CD14-positive monocyte (primary cell): ENCODE data around the gene CRY2. TPM values are rescaled to one million over a fixed set of nuclear protein-coding genes. Genes with fewer than 3 reads are reported as not detected.

Experiments used
- DNase-seq, 3 donors: peaks; one replicate each; pipeline ENCODE4 v3.0.0-alpha.2; 2011 to 2022
- H2AFZ ChIP-seq: 2 replicates; pipeline ENCODE4 v1.6.0; 2012; ENCODE audit warnings: mild to moderate bottlenecking, low read depth, low read length, inconsistent platforms; ENCODE audit not compliant: insufficient read depth, poor library complexity, severe bottlenecking
- H3K27ac ChIP-seq, 2 donors: 1 replicate in 1 of 2; 2 replicates in 1 of 2; pipeline ENCODE4 v1.5.1; 2012 to 2013; ENCODE audit warnings: low read length in 2 of 2, control low read depth in 1 of 2, inconsistent platforms in 1 of 2, low read depth in 1 of 2, mild to moderate bottlenecking in 1 of 2
- H3K27me3 ChIP-seq, 2 donors: one replicate each; pipeline versions ENCODE4 v1.6.0 to v1.6.1; 2011 to 2013; ENCODE audit warnings: low read length in 2 of 2; ENCODE audit not compliant: control insufficient read depth in 2 of 2, insufficient read depth in 2 of 2
- H3K36me3 ChIP-seq, 2 donors: replicated peaks in 1 of 2; 1 replicate in 1 of 2; 2 replicates in 1 of 2; pipeline versions ENCODE4 v1.5.1 to v1.6.1; 2012 to 2013; ENCODE audit warnings: low read length in 2 of 2, control low read depth in 1 of 2, inconsistent platforms in 1 of 2, mild to moderate bottlenecking in 1 of 2; ENCODE audit not compliant: insufficient read depth in 2 of 2, control insufficient read depth in 1 of 2
- H3K4me1 ChIP-seq, 2 donors: 1 replicate in 1 of 2; 2 replicates in 1 of 2; pipeline versions ENCODE4 v1.5.1 to v1.6.1; 2012 to 2013; ENCODE audit warnings: low read length in 2 of 2, control low read depth in 1 of 2, inconsistent platforms in 1 of 2, mild to moderate bottlenecking in 1 of 2, moderate library complexity in 1 of 2; ENCODE audit not compliant: insufficient read depth in 2 of 2, control insufficient read depth in 1 of 2
- H3K4me2 ChIP-seq: replicated peaks from 2 replicates; pipeline ENCODE3; 2012; ENCODE audit warnings: low read length, moderate library complexity, mild to moderate bottlenecking; ENCODE audit not compliant: poor library complexity, severe bottlenecking; ENCODE audit errors: extremely low read depth
- H3K4me3 ChIP-seq, 3 experiments: fragments of 200-600 bp in 1 of 3; sonication (generic) in 1 of 3; replicated peaks in 1 of 3; 1 replicate in 2 of 3; 2 replicates in 1 of 3; pipeline ENCODE4 v1.5.1; 2011 to 2013; ENCODE audit warnings: low read length in 3 of 3, mild to moderate bottlenecking in 3 of 3, control low read depth in 2 of 3, low read depth in 2 of 3, inconsistent platforms in 1 of 3, moderate library complexity in 1 of 3
- H3K79me2 ChIP-seq: 2 replicates; pipeline ENCODE4 v1.6.0; 2012; ENCODE audit warnings: mild to moderate bottlenecking, control low read depth, inconsistent platforms, low read length, moderate library complexity; ENCODE audit not compliant: insufficient read depth
- H3K9ac ChIP-seq: 2 replicates; pipeline ENCODE4 v1.6.0; 2017; ENCODE audit warnings: low read length, mild to moderate bottlenecking; ENCODE audit not compliant: insufficient read depth, poor library complexity, severe bottlenecking
- H3K9me3 ChIP-seq, 2 donors: replicated peaks in 1 of 2; 1 replicate in 1 of 2; 2 replicates in 1 of 2; pipeline versions ENCODE4 v1.5.1 to v1.6.1; 2012 to 2013; ENCODE audit warnings: low read length in 2 of 2, control low read depth in 1 of 2; ENCODE audit not compliant: control insufficient read depth in 1 of 2, insufficient read depth in 1 of 2
- H4K20me1 ChIP-seq: 2 replicates; pipeline ENCODE4 v1.6.0; 2012; ENCODE audit warnings: mild to moderate bottlenecking, low read length, control low read depth, moderate library complexity; ENCODE audit not compliant: insufficient read depth
- H3K27ac Mint-ChIP-seq, 7 donors: one replicate each; pipeline ENCODE4 v1.8.0; 2020; ENCODE audit warnings: mild to moderate bottlenecking in 7 of 7, mixed read lengths in 7 of 7, moderate library complexity in 6 of 7, inconsistent platforms in 2 of 7
- H3K27me3 Mint-ChIP-seq, 3 donors: one replicate each; pipeline ENCODE4 v1.8.0; 2021 to 2022; ENCODE audit warnings: low read depth in 3 of 3, mild to moderate bottlenecking in 3 of 3, mixed read lengths in 3 of 3, moderate library complexity in 3 of 3, inconsistent platforms in 1 of 3
- H3K36me3 Mint-ChIP-seq, 2 donors: one replicate each; pipeline ENCODE4 v1.8.0; 2020; ENCODE audit warnings: mixed read lengths in 2 of 2, inconsistent platforms in 1 of 2, mild to moderate bottlenecking in 1 of 2
- H3K4me1 Mint-ChIP-seq: one replicate; pipeline ENCODE4 v1.8.0; 2020; ENCODE audit warnings: mild to moderate bottlenecking, mixed read lengths
- H3K4me3 Mint-ChIP-seq, 2 donors: one replicate each; pipeline ENCODE4 v1.8.0; 2020; ENCODE audit warnings: mild to moderate bottlenecking in 2 of 2, mixed read lengths in 2 of 2, moderate library complexity in 1 of 2
- H3K9me3 Mint-ChIP-seq, 7 donors: one replicate each; pipeline ENCODE4 v1.8.0; 2020 to 2022; ENCODE audit warnings: mixed read lengths in 7 of 7, mild to moderate bottlenecking in 6 of 7, moderate library complexity in 6 of 7, inconsistent platforms in 2 of 7
- WGBS: methylation state at CpG from one replicate; pipeline ENCODE4 v1.1.5; 2013; ENCODE audit warnings: missing lambda C conversion rate; ENCODE audit not compliant: insufficient coverage; 5-methylcytosine and 5-hydroxymethylcytosine counted together
- intact Hi-C, 2 donors: fragments of 100-400 bp; cut with micrococcal nuclease; formaldehyde crosslinking; loops; one replicate each; pipeline versions ENCODE4 v1.15.0 to v1.15.1; 2023
- polyA plus RNA-seq, 3 donors: library from polyadenylated mRNA; depleted of rRNA in 1 of 3; unstranded in 2 of 3; stranded (reverse) in 1 of 3; fragments of 300-500 nt in 2 of 3; fragments of >200 nt in 1 of 3; fragmentation: Illumina TruSeq in 2 of 3; gene quantifications; 1 replicate in 2 of 3; 2 replicates in 1 of 3; pipeline ENCODE4 v1.2.3, GENCODE V29; 2012 to 2021
- TF ChIP-seq, protein P1 (sequence below): fragments of 200-600 bp; IDR thresholded peaks from one replicate; pipeline ENCODE4 v1.8.0; 2022; ENCODE audit warnings: antibody characterized with exemption, mild to moderate bottlenecking

The CRY2 gene
- polyA plus RNA-seq, 3 donors: 5.1 to 12.5 (median 7.2) TPM

DNA sequence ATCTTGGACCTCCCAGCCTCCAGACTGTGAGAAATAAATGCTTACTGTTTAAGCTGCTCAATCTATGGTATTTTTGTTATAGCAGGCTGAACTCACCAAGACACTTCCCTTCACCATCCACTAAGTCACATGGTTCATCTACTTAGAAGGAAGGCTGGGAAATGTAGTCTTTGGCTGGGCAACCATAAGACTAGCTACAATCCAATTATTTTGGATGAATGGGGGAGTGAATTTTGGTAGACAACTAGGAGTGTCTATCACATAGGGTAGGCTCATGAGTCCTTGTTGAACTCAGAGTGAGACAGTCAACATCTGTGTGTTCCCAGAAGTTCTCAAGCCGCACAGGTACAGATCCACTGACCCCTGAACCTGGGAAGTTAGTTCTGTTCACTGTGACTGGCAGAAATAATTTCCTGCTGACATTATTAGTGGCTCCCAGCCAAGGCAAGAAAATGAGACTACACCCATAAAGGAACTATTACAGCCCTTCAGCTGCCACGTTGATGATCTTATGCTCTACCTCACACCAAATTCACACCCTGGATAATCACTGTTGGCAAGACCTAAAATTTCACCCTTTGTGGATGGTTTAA is 45.5 kb upstream of the CRY2 start:
- peaks cover 17% of the 10 kb centered on the region for H3K79me2 ChIP-seq
- TF ChIP-seq, protein P1, sequence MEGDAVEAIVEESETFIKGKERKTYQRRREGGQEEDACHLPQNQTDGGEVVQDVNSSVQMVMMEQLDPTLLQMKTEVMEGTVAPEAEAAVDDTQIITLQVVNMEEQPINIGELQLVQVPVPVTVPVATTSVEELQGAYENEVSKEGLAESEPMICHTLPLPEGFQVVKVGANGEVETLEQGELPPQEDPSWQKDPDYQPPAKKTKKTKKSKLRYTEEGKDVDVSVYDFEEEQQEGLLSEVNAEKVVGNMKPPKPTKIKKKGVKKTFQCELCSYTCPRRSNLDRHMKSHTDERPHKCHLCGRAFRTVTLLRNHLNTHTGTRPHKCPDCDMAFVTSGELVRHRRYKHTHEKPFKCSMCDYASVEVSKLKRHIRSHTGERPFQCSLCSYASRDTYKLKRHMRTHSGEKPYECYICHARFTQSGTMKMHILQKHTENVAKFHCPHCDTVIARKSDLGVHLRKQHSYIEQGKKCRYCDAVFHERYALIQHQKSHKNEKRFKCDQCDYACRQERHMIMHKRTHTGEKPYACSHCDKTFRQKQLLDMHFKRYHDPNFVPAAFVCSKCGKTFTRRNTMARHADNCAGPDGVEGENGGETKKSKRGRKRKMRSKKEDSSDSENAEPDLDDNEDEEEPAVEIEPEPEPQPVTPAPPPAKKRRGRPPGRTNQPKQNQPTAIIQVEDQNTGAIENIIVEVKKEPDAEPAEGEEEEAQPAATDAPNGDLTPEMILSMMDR: no peak
- Mint-ChIP-seq H3K27ac (peak overlapping the region in 1 of 7 donors; percentile 57), H3K36me3 (peaks cover 0 to 3% of the 10 kb centered on the region in 2 donors), H3K4me3 (no peak overlapping the region), H3K4me1 (peaks cover 18% of the 10 kb centered on the region), H3K9me3 (peaks cover 0 to 3% (median 0%) of the 10 kb centered on the region in 7 donors), H3K27me3 (peaks cover 1 to 8% (median 6%) of the 10 kb centered on the region in 3 donors)
- no peak overlapping the region for H2AFZ ChIP-seq
- H3K4me2 ChIP-seq: no peak overlapping the region
- intact Hi-C loops: no loop called here
- H3K4me1 ChIP-seq: peaks cover 25 to 27% of the 10 kb centered on the region in 2 donors
- H3K27me3 ChIP-seq: no peaks in the 10 kb centered on the region
- no peak overlapping the region for H3K9ac ChIP-seq
- H3K36me3 ChIP-seq: peaks cover 0 to 2% of the 10 kb centered on the region in 2 donors
- no peak overlapping the region for H3K4me3 ChIP-seq
- peaks cover 13% of the 10 kb centered on the region for H4K20me1 ChIP-seq
- WGBS: 100% methylated on average over 1 of the region's 2 CpGs
- DNase-seq: peak; percentile 33 to 50 (median 35)
- H3K27ac ChIP-seq: no peak overlapping the region
- H3K9me3 ChIP-seq: no peaks in the 10 kb centered on the region

DNA sequence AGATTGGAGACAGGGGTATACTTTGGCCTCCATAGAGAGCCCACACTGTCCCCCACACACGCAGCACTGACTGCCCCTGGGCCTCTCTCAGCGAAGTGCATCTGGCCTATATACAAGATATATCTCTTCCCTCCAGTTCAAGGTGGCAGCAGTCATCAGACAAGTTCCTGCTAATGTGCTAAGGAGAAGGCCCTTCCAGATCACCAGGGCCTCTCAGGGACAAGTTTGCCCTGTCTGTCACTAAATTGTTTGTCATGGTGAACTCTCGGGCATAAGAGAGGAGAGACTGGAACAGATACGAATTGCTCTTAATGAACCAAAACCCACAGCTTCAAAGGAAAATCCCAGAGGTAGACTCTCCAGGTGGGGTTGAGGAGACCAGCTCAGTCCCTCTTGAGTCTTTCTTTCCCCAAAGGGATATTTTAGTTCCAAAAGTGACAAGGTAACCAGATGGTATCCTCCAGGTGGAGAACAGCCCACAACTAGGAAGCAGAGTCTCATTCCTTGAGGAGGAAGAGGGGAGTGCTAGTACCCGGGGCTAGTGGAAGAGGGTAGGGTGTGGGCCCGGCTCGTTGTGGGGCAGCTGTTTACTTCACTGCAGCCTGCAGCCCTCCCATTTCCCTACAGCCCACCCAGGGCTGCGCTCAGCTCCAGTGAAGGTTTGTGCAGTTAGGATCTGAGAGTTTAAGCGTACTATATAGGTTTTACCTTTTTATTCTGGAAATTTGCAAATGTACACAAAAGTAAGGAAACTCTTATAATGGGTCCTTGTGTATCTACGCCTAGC is 44.6 kb upstream of the CRY2 start:
- TF ChIP-seq, protein P1: no peak
- no peak overlapping the region for H2AFZ ChIP-seq
- peaks cover 13% of the 10 kb centered on the region for H4K20me1 ChIP-seq
- peak overlapping the region in 1 of 7 donors; percentile 12 for H3K27ac Mint-ChIP-seq
- H3K9me3 ChIP-seq: no peaks in the 10 kb centered on the region
- H3K9ac ChIP-seq: no peak overlapping the region
- H3K27me3 Mint-ChIP-seq: peaks cover 1 to 8% (median 6%) of the 10 kb centered on the region in 3 donors
- 100% methylated on average over 1 of the region's 10 CpGs for WGBS
- H3K4me2 ChIP-seq: no peak overlapping the region
- peaks cover 0 to 7% of the 10 kb centered on the region in 2 donors for H3K36me3 Mint-ChIP-seq
- H3K27ac ChIP-seq: no peak overlapping the region
- intact Hi-C loops: no loop called here
- peaks cover 27% of the 10 kb centered on the region for H3K4me1 Mint-ChIP-seq
- H3K79me2 ChIP-seq: peaks cover 24% of the 10 kb centered on the region
- H3K36me3 ChIP-seq: peaks cover 0 to 2% of the 10 kb centered on the region in 2 donors
- DNase-seq: no peak
- peak overlapping the region in 1 of 2 donors; percentile 60 for H3K4me3 Mint-ChIP-seq
- no peaks in the 10 kb centered on the region for H3K27me3 ChIP-seq
- peaks cover 34 to 36% of the 10 kb centered on the region in 2 donors for H3K4me1 ChIP-seq
- H3K9me3 Mint-ChIP-seq: peaks cover 0 to 3% (median 0%) of the 10 kb centered on the region in 7 donors
- H3K4me3 ChIP-seq: no peak overlapping the region
